H1 (cell line): ENCODE data around the gene LENG9. TPM values are rescaled to one million over a fixed set of nuclear protein-coding genes. Genes with fewer than 3 reads are reported as not detected.
A peak's percentile ranks its signal among the peaks of the same experiment; 100 is the strongest.

ENCODE experiments used
- BACH1 ChIP-seq: IDR thresholded peaks from 2 replicates; pipeline ENCODE4 v1.6.1; 2012; ENCODE audit warnings: low read length, improper control_type of control experiment
- HDAC2 ChIP-seq, 2 experiments: fragments of 300-600 bp in 1 of 2; sonication (generic) in 1 of 2; IDR thresholded peaks; 2 replicates each; pipeline ENCODE4 v1.6.1; 2011 to 2012; ENCODE audit warnings: low read depth in 2 of 2, low read length in 2 of 2, mild to moderate bottlenecking in 2 of 2, moderate library complexity in 2 of 2, borderline replicate concordance in 1 of 2, inconsistent platforms in 1 of 2
- KDM1A ChIP-seq: fragments of 200-600, 300-600 bp; sonication (generic); IDR thresholded peaks from 2 replicates; pipeline ENCODE4 v1.7.1; 2016; ENCODE audit warnings: mild to moderate bottlenecking, low read length, borderline replicate concordance
- NANOG ChIP-seq: IDR thresholded peaks from 2 replicates; pipeline ENCODE4 v1.6.1; 2011; ENCODE audit warnings: low read length, low read depth, mild to moderate bottlenecking, inconsistent platforms; ENCODE audit not compliant: insufficient read depth, poor library complexity, severe bottlenecking
- POU5F1 ChIP-seq: IDR thresholded peaks from 2 replicates; pipeline ENCODE4 v1.6.1; 2011; ENCODE audit warnings: low read depth, mild to moderate bottlenecking, low read length, moderate library complexity
- RNF2 ChIP-seq: fragments of 200-900, 300-1000 bp; sonication (generic); IDR thresholded peaks from 2 replicates; pipeline ENCODE4 v1.7.1; 2016; ENCODE audit warnings: borderline replicate concordance, low read depth, mild to moderate bottlenecking, antibody characterized with exemption, low read length; ENCODE audit not compliant: poor library complexity, severe bottlenecking; ENCODE audit errors: missing control alignments
- SIRT6 ChIP-seq: IDR thresholded peaks from one replicate; pipeline ENCODE4 v1.7.1; 2012; ENCODE audit warnings: low read length, inconsistent platforms
- TCF12 ChIP-seq: IDR thresholded peaks from 2 replicates; pipeline ENCODE4 v1.6.1; 2011; ENCODE audit warnings: low read depth, mild to moderate bottlenecking, low read length
- polyA plus RNA-seq, 7 experiments: library from polyadenylated mRNA; depleted of rRNA in 3 of 7; stranded (reverse) in 5 of 7; unstranded in 2 of 7; fragments of >200 nt in 5 of 7; fragments of 200-250 nt in 2 of 7; gene quantifications; 1 replicate in 5 of 7; 2 replicates in 1 of 7; 4 replicates in 1 of 7; pipeline versions ENCODE4 v1.2.1 to v1.2.3, GENCODE V29; 2011 to 2013; ENCODE audit warnings: missing spikeins in 2 of 7, mixed read lengths in 2 of 7
- total RNA-seq: library from RNA; stranded (reverse); fragmentation: NEBNext Ultra II Directional; extraction: Animal tissue kit (Norgen Biotek cat#: 25700); gene quantifications from 2 replicates; pipeline ENCODE4 v1.2.1, GENCODE V29; 2021
- TF ChIP-seq, protein P1 (sequence below), 3 experiments: IDR thresholded peaks; 1 replicate in 2 of 3; 2 replicates in 1 of 3; pipeline versions ENCODE4 v1.5.1 to v1.6.1; 2011; ENCODE audit warnings: low read length in 3 of 3, mild to moderate bottlenecking in 3 of 3, inconsistent platforms in 2 of 3, low read depth in 1 of 3, moderate library complexity in 1 of 3; ENCODE audit not compliant: insufficient read depth in 1 of 3; ENCODE audit errors: control extremely low read depth in 1 of 3

LENG9 gene
- total and polyA plus RNA-seq, 2 of the 8 experiments (the other 6 are each of a cell fraction or from before 2014, with no cell fraction given) = 1.6 to 3.9 TPM

GRCh38 chr19:54478677-54479266 is 15.2 kb upstream of the LENG9 start (continued):
- TF ChIP-seq, protein P1, sequence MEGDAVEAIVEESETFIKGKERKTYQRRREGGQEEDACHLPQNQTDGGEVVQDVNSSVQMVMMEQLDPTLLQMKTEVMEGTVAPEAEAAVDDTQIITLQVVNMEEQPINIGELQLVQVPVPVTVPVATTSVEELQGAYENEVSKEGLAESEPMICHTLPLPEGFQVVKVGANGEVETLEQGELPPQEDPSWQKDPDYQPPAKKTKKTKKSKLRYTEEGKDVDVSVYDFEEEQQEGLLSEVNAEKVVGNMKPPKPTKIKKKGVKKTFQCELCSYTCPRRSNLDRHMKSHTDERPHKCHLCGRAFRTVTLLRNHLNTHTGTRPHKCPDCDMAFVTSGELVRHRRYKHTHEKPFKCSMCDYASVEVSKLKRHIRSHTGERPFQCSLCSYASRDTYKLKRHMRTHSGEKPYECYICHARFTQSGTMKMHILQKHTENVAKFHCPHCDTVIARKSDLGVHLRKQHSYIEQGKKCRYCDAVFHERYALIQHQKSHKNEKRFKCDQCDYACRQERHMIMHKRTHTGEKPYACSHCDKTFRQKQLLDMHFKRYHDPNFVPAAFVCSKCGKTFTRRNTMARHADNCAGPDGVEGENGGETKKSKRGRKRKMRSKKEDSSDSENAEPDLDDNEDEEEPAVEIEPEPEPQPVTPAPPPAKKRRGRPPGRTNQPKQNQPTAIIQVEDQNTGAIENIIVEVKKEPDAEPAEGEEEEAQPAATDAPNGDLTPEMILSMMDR (IDR thresholded peaks at IDR 0.05; ENCODE audit: control extremely low read depth in 1 of 3, insufficient read depth in 1 of 3, low read depth in 1 of 3, low read length in 3 of 3) = peak; percentile 30 to 76 (median 67)
- TF ChIP-seq HDAC2 (IDR thresholded peaks at IDR 0.05; ENCODE audit: borderline replicate concordance in 1 of 2, low read depth in 2 of 2, low read length in 2 of 2) = no peak
- TF ChIP-seq RNF2 = no peak
- no peak for TF ChIP-seq NANOG
- no peak for TF ChIP-seq POU5F1
- no peak for TF ChIP-seq SIRT6
- TF ChIP-seq TCF12 = no peak
- TF ChIP-seq KDM1A = no peak
- TF ChIP-seq BACH1 = no peak
- TF ChIP-seq, all 59 proteins: peak for 3
